Right ventricle myocardium superior (tissue), 1 donor: Measurements from ENCODE around the gene ELANE. TPM values are rescaled to one million over a fixed set of nuclear protein-coding genes. Genes with fewer than 3 reads are reported as not detected.
"Not testable (repeated sequence)": the region's sequence is repeated elsewhere in the genome, so short reads cannot be mapped to it uniquely, and the experiment has no call there.

Experiments
- ATAC-seq: fragments of 200-7000 bp; cut with Tn5 transposase; one replicate; pipeline ENCODE4 v1.9.1; 2020; ENCODE audit warnings: mild to moderate bottlenecking; ENCODE audit not compliant: poor library complexity
- DNase-seq: peaks from one replicate; pipeline ENCODE4 v3.0.0-alpha.2; 2020
- intact Hi-C: fragments of 100-400 bp; cut with DNase I; formaldehyde crosslinking; loops from one replicate; pipeline ENCODE4 v1.11.2; 2022
- total RNA-seq: library from RNA; stranded (reverse); fragmentation: NEBNext Ultra II Directional; extraction: Animal tissue kit (Norgen Biotek cat#: 25700); gene quantifications from one replicate; pipeline ENCODE4 v1.2.1, GENCODE V29; 2021
- donor health status: DM: no; HTN: yes; CAD: no; lungs with severe emphysema.

The ELANE gene
- total RNA-seq, 1 donor from 2014 or later, result 1.3 TPM

DNA sequence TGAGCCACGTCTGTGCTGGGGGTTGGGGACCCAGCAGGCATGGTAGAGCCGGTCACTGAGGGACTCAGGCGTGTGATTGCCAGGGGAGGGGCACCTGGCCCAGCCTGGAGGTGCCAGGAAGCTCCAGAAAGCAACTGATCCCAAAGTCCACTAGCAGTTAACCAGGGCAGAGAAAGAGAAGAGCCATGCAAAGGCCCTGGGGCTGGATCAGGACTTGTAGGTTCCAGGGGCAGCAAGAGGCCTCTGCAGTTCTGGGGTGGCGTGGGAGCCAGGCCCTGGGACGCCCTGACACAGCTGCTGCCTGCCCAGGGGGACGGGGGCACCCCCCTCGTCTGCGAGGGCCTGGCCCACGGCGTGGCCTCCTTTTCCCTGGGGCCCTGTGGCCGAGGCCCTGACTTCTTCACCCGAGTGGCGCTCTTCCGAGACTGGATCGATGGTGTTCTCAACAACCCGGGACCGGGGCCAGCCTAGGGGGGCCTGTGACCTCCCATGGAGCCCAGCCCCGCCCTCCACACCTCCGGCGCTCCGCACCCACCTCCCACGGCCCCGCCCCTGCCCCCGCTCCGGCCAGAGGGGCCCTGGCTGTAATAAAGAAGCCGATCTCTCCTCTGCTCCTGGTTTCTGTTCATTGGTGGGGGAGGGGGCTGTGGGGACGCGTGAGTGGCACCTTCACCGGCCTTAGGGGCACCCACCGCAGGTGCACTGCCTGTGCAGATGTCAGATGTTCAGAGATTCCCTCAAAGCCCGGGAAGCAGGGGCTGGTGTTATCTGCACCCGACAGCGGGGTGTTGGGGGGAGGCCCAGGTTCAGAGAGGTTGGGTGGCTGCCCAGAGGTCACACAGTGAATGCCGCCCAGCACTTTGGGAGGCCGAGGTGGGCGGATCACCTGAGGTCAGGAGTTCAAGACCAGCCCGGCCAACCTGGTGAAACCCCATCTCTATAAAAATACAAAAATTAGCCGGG is 20.4 kb upstream of the ELANE start:
- DNase-seq (no peak), ATAC-seq (no peak)
- intact Hi-C loops, result no loop called here

DNA sequence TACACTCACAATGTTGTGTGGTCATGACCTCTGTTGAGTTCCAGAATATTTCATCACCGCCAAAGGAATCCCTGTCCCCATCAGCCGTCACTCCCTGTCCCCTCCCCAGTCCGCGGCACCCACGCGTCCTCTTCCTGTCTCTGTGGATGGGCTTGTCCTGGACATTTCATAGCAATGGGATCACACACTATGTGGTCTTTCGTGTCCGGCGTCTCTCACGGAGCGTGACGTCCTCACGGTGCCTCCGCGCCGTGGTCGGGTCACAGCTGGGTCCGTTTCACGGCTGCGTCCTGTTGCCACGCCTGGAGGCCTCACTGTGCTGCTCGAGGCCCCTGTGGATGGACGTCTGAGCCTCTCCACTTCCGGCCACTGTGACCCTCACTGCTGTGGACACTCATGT is 17.9 kb upstream of the ELANE start:
- DNase-seq, result no peak
- intact Hi-C loops, result no loop called here
- ATAC-seq, result peak; percentile 36

DNA sequence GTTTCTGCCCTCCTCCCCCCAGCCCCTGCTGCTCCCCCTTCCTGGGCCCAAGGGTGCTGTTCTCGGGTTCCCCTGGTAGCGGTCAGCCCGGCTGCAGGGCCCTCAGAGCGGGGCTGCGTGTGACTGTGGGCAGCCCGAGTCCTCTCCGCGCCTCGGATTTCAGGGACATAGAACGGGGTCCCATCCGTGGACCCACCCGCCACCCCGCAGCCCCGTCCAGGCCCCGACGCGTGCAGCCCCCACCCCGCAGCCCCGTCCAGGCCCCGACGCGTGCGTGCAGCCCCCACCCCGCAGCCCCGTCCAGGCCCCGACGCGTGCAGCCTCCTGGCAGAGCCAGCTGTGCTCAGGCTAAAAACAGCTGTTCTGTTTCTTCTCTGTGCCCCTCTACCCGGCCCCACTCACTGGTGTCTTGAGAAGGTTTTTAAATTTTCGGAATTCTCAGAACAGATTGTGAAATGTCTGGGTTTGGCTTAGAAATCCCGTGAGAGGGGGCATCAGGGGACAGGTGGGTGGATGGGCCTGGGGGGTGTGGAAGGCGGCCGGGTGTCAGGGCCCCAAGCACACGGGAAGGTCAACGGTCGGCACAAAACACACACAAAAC is 16.8 kb upstream of the ELANE start:
- no peak for DNase-seq
- ATAC-seq, result no peak
- intact Hi-C loops, result no loop called here

GRCh38 chr19:840519-841206 is 11.4 kb upstream of the ELANE start, which contains the start of gene PRTN3:
PRTN3 (plus strand) TSS chr19:840999; CDS start chr19:841009, 10 bp downstream.
- intact Hi-C loops, result no loop called here
- peak; percentile 56 for DNase-seq
- ATAC-seq, result no peak

GRCh38 chr19:842802-843179 is 9.3 kb upstream of the ELANE start:
- ATAC-seq, DNase-seq, intact Hi-C loops: not testable (repeated sequence)

DNA sequence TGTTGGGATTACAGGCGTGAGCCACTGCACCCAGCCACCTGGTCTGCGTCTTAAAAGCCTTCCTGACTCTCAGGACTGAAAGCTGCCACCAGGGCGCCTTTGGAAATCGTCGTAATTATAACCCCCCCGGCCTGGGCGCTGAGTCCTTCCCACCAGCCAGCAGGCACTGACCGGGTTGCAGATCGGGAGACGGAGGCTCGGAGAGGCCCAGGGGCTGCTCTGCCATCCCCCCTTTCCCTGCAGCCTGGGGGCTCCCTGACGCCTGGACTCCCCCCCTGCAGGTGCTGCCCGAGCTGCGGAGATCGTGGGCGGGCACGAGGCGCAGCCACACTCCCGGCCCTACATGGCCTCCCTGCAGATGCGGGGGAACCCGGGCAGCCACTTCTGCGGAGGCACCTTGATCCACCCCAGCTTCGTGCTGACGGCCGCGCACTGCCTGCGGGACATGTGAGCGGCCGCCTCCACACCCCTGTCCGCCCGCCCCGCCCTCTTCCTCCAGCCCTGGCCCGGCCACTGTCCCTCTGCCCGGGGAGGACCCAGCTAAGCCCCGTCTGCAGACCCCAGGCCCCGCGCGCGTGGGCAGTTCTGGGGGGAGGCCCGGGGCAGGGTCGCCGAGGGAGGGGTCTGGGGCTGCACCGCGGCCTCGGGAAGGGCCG is 8.8 kb upstream of the ELANE start:
- intact Hi-C loops, result no loop called here
- ATAC-seq (peak; percentile 26), DNase-seq (peak; percentile 61)

DNA sequence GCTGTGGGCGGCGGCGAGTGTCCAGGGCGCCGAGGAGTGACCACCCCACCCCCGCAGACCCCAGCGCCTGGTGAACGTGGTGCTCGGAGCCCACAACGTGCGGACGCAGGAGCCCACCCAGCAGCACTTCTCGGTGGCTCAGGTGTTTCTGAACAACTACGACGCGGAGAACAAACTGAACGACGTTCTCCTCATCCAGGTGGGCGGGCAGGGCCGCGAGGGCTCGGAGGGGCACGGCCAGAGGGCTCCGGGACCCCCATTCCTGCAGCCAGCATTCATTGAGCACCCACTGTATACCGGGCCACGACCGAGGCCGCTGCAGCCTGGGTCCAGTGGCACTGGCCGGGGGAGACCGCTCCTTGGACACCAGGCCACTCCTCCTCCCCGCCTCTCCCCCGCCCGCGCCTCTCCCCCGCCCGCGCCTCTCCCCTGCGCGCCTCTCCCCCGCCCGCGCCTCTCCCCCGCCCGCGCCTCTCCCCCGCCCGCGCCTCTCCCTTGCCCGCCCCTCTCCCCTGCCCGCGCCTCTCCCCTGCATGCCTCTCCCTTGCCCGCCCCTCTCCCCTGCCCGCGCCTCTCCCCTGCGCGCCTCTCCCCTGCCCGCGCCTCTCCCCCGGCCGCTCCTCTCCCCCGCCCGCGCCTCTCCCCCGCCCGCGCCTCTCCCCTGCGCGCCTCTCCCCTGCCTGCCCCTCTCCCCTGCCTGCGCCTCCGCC is 8.1 kb upstream of the ELANE start:
- ATAC-seq (no peak), DNase-seq (no peak)
- intact Hi-C loops, result no loop called here

- ATAC-seq, result no peak
Observed at GRCh38 chr19:844546-844971, 7.5 kb upstream of the ELANE start.

DNA sequence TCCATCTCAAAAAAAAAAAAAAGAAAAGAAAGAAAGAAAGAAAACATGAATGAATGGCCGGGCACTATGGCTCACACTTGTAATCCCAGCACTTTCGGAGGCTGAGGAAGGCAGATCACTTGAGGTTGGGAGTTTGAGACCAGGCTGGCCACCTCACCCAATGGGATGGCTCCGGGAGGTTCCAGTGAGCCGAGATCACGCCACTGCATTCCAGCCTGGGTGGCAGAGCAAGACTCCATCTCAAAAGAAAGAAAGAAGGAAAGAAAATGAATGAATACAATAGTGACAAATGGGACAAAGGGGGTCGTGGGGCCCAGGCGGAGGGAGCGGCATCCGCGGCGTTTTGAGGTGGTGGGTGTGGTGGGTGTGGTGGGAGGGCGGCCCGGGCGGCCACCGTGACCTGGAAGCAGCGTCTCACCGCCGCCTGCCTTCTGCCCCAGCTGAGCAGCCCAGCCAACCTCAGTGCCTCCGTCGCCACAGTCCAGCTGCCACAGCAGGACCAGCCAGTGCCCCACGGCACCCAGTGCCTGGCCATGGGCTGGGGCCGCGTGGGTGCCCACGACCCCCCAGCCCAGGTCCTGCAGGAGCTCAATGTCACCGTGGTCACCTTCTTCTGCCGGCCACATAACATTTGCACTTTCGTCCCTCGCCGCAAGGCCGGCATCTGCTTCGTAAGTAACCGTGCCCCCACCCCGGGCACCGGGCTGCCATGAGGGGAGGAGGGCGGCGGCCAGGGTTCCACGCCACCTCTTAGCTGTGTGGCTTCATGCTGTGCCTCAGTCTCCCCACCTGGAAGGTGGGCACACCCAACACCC is 6.2 kb upstream of the ELANE start:
- intact Hi-C loops, result no loop called here
- DNase-seq, result no peak
- ATAC-seq, result no peak

More at GRCh38 chr19:844546-844971, 7.5 kb upstream of the ELANE start:
- intact Hi-C loops, result no loop called here
- no peak for DNase-seq

- peak; percentile 72 for DNase-seq
- peak; percentile 26 for ATAC-seq
- intact Hi-C loops, result no loop called here
Observed at GRCh38 chr19:848386-848921, 3.6 kb upstream of the ELANE start.

DNA sequence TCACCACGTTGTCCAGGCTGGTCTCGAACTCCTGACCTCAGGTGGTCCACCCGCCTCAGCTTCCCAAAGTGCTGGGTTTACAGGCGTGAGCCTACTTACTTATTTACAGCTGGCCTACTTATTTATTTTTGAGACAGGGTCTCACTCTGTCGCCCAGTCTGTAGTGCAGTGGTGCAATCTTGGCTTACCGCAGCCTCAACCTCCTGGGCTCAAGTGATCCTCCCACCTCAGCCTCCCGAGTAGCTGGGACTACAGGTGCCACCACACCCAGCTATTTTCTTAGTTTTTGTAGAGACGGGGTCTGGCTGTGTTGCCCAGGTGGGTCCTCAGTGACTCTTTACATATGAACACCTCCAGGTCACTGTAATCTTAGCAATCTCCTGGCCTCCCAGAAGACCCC is 2.9 kb upstream of the ELANE start:
- ATAC-seq, intact Hi-C loops, DNase-seq: not testable (repeated sequence)

DNA sequence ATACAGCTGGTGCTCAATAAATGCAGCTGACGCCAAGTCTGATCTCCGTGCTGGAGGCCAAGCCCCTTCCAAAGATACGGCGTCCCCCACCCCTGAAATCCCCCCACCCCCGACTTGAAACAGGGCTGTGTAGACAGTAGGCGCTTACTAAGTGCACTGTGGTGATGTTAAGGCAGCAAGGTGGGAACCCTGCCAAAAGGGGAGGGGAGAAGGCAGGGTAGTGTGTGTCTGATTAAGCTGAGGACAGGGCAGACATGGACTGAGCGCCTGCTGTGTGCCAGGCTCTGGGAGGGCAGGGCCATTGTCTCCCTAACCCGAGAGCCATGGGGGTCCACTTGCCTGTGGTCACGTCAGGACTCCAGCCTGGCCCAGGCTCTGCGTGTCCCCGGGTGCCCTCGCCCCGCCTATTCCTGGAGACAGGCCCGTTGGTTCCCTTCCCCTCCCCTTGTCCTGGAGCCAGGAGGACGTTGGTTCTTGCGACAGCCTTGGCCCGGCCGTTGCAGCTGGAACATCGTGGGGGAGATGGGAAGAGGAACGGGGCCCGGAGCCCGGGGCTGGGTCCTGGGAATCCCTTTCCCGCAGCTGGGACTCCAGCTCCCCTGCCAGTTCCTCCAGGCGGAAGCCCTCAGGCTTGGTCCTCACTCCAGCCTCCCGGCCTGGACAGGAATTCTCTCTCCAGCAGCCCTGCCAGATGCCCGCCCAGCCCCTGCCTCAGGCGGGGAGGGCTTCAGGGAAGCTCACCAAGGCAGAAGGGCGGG is 1.7 kb upstream of the ELANE start:
- intact Hi-C loops, result no loop called here
- ATAC-seq (peak; percentile 86), DNase-seq (peak; percentile 96)

GRCh38 chr19:850979-851335 is 1.1 kb upstream of the ELANE start:
- ATAC-seq (no peak), DNase-seq (no peak)
- intact Hi-C loops, result no loop called here

DNA sequence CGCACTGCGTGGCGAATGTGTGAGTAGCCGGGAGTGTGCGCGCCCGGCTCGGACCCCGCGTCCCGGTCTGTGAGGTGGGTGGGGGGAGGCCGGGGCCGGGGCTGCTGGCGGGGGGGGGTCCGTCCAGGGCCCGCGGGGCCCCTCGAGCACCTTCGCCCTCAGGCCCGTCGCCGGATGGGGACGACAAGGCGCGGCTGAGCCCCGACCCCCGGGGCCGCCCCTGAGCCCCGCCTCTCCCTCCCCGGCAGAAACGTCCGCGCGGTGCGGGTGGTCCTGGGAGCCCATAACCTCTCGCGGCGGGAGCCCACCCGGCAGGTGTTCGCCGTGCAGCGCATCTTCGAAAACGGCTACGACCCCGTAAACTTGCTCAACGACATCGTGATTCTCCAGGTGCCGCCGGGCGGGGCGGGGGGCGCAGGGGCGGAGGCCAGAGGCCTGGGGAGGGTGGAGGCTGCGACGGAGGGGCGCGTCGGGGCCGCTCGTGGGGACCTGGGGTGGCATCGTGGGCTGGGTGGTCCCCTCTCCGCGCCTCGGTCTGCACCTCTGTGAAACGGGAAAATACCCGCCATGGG is 997 bp downstream of the ELANE start:
- intact Hi-C loops, result no loop called here
- no peak for DNase-seq
- no peak for ATAC-seq

GRCh38 chr19:853614-854220 is 1.6 kb downstream of the ELANE start:
- DNase-seq, intact Hi-C loops, ATAC-seq: not testable (repeated sequence)

- intact Hi-C loops, result no loop called here
Observed at GRCh38 chr19:854549-854948, 2.4 kb downstream of the ELANE start.

More at GRCh38 chr19:854549-854948, 2.4 kb downstream of the ELANE start:
- DNase-seq (no peak), ATAC-seq (no peak)
